Activated CD8-positive, alpha-beta T cell treated with anti-CD3 and anti-CD28 coated beads, Interleukin-2, amount 10 ng/mL, durations not matched to agents 7 days and 5 days (primary cell): Measurements from ENCODE around the gene STMN3. TPM values are rescaled to one million over a fixed set of nuclear protein-coding genes. Genes with fewer than 3 reads are reported as not detected.
"Not testable (repeated sequence)": the region's sequence is repeated elsewhere in the genome, so short reads cannot be mapped to it uniquely, and the experiment has no call there.

ENCODE experiments used
- ATAC-seq: fragments of 150-1000 bp; cut with Tn5 transposase; one replicate; pipeline ENCODE4 v1.10.0; 2021; ENCODE audit warnings: moderate library complexity
- CTCF ChIA-PET: fragments of 350-600 bp; sonication (Branson Sonifier 250); formaldehyde crosslinking; loops from one replicate; lab custom pipeline; 2021; ENCODE audit warnings: antibody characterized with exemption; lab: Charles Lee
- POLR2A ChIA-PET: fragments of 350-600 bp; sonication (Branson Sonifier 250); formaldehyde crosslinking; loops from one replicate; lab custom pipeline; 2021; ENCODE audit warnings: antibody characterized with exemption; lab: Charles Lee
- DNase-seq: peaks from one replicate; pipeline ENCODE4 v3.0.0-alpha.2; 2020
- H3K27ac Mint-ChIP-seq: one replicate; pipeline ENCODE4 v1.8.0; 2021; ENCODE audit warnings: mild to moderate bottlenecking, mixed read lengths
- H3K27me3 Mint-ChIP-seq: one replicate; pipeline ENCODE4 v1.8.0; 2021; ENCODE audit warnings: low read depth, mixed read lengths
- H3K36me3 Mint-ChIP-seq: one replicate; pipeline ENCODE4 v1.8.0; 2021; ENCODE audit warnings: low read depth, mixed read lengths
- H3K4me1 Mint-ChIP-seq: one replicate; pipeline ENCODE4 v1.8.0; 2021; ENCODE audit warnings: low read depth, mixed read lengths
- H3K4me3 Mint-ChIP-seq: one replicate; pipeline ENCODE4 v1.8.0; 2021; ENCODE audit warnings: mild to moderate bottlenecking, mixed read lengths
- H3K9me3 Mint-ChIP-seq: one replicate; pipeline ENCODE4 v1.8.0; 2022; ENCODE audit warnings: mixed read lengths; ENCODE audit not compliant: insufficient read depth
- total RNA-seq, 2 experiments: library from RNA; stranded (reverse); gene quantifications; one replicate each; pipeline ENCODE4 v1.2.3, GENCODE V29; 2021

The STMN3 gene
- total RNA-seq, 2 experiments from 2014 or later, result 13.1 to 13.3 TPM

GRCh38 chr20:63657937-63658748 is 4.9 kb upstream of the STMN3 start, which contains the start of gene RTEL1:
RTEL1 (plus strand) TSS chr20:63658312; CDS start chr20:63659403, 1,091 bp downstream.
- peaks cover 11% of the 10 kb centered on the region for H3K36me3 Mint-ChIP-seq
- ATAC-seq (peak; percentile 87), DNase-seq (peak; percentile 89)
- H3K4me1 Mint-ChIP-seq, result peaks cover 41% of the 10 kb centered on the region
- peak within 1 kb of the TSS; percentile 97 for H3K4me3 Mint-ChIP-seq
- CTCF ChIA-PET, result interaction anchor here (0.7 to 1.8 kb wide), 9 partner anchors 8 to 463 kb away, joined by 3 to 18 read pairs (median 4); partner anchors contain the start of genes ARFRP1, GMEB2, PPDPF and PTK6
- POLR2A ChIA-PET, result interaction anchor here (0.6 to 1.5 kb wide), 15 partner anchors 10 to 427 kb away, joined by 3 to 19 read pairs (median 3); partner anchors contain the start of genes ARFRP1, GMEB2, HELZ2 and TPD52L2
- H3K27ac Mint-ChIP-seq, result peak within 1 kb of the TSS; percentile 94
- no peaks in the 10 kb centered on the region for H3K9me3 Mint-ChIP-seq
- H3K27me3 Mint-ChIP-seq, result no peaks in the 10 kb centered on the region

- no peaks in the 10 kb centered on the region for H3K27me3 Mint-ChIP-seq
- no peak for ATAC-seq
- POLR2A ChIA-PET, result interaction anchor here (0.6 to 1.5 kb wide), 9 partner anchors 11 to 428 kb away, joined by 3 to 19 read pairs (median 5); partner anchors contain the start of genes ARFRP1, GMEB2, TPD52L2 and ZGPAT
- CTCF ChIA-PET, result interaction anchor here (1.0 to 1.8 kb wide), 8 partner anchors 9 to 464 kb away, joined by 3 to 18 read pairs (median 4); partner anchors contain the start of genes ARFRP1, PPDPF, PTK6 and ZGPAT
- no peaks in the 10 kb centered on the region for H3K9me3 Mint-ChIP-seq
- H3K4me3 Mint-ChIP-seq, result peak overlapping the region; percentile 97
- H3K27ac Mint-ChIP-seq, result peak overlapping the region; percentile 94
- DNase-seq, result no peak
- peaks cover 41% of the 10 kb centered on the region for H3K4me1 Mint-ChIP-seq
- H3K36me3 Mint-ChIP-seq, result peaks cover 8% of the 10 kb centered on the region
Measured at GRCh38 chr20:63657260-63657936, 4.2 kb upstream of the STMN3 start.

- no peak for ATAC-seq
- H3K4me3 Mint-ChIP-seq, result no peak overlapping the region
- H3K9me3 Mint-ChIP-seq, result no peaks in the 10 kb centered on the region
- POLR2A ChIA-PET, result no interaction called here
- no peak for DNase-seq
- peaks cover 6% of the 10 kb centered on the region for H3K36me3 Mint-ChIP-seq
- CTCF ChIA-PET, result no interaction called here
- peaks cover 44% of the 10 kb centered on the region for H3K4me1 Mint-ChIP-seq
- no peak overlapping the region for H3K27ac Mint-ChIP-seq
- H3K27me3 Mint-ChIP-seq, result peaks cover 3% of the 10 kb centered on the region
Measured at GRCh38 chr20:63656451-63656850, 3.2 kb upstream of the STMN3 start.

- ATAC-seq (no peak), DNase-seq (no peak)
- no peak overlapping the region for H3K4me3 Mint-ChIP-seq
- H3K27ac Mint-ChIP-seq, result no peak overlapping the region
- peaks cover 6% of the 10 kb centered on the region for H3K27me3 Mint-ChIP-seq
- H3K4me1 Mint-ChIP-seq, result peaks cover 46% of the 10 kb centered on the region
- POLR2A ChIA-PET, result no interaction called here
- peaks cover 4% of the 10 kb centered on the region for H3K36me3 Mint-ChIP-seq
- no peaks in the 10 kb centered on the region for H3K9me3 Mint-ChIP-seq
- CTCF ChIA-PET, result no interaction called here
Measured at GRCh38 chr20:63655249-63655648, 2.0 kb upstream of the STMN3 start.

GRCh38 chr20:63653974-63654668 is 897 bp upstream of the STMN3 start:
- H3K4me1 Mint-ChIP-seq, result peaks cover 39% of the 10 kb centered on the region
- no peak for DNase-seq
- H3K27ac Mint-ChIP-seq, result peak overlapping the region; percentile 63
- ChIA-PET POLR2A (interaction anchor here (0.9 to 1.1 kb wide), 3 partner anchors 27 to 80 kb away, joined by 3 read pairs; partner anchors contain the start of gene HELZ2), CTCF (interaction anchor here (1.6 kb wide), 1 partner anchor 12 kb away, joined by 4 read pairs; no protein-coding TSS in a partner anchor)
- H3K4me3 Mint-ChIP-seq, result peak overlapping the region; percentile 75
- H3K27me3 Mint-ChIP-seq, result peaks cover 6% of the 10 kb centered on the region
- no peaks in the 10 kb centered on the region for H3K9me3 Mint-ChIP-seq
- ATAC-seq, result no peak
- H3K36me3 Mint-ChIP-seq, result peaks cover 4% of the 10 kb centered on the region

- Mint-ChIP-seq H3K4me1 (peaks cover 24% of the 10 kb centered on the region), H3K4me3 (peak overlapping the region; percentile 50), H3K9me3 (no peaks in the 10 kb centered on the region), H3K27ac (no peak overlapping the region), H3K36me3 (no peaks in the 10 kb centered on the region), H3K27me3 (peaks cover 6% of the 10 kb centered on the region)
- POLR2A ChIA-PET, result interaction anchor here (1.3 kb wide), 1 partner anchor 10 kb away, joined by 7 read pairs; no protein-coding TSS in a partner anchor
- DNase-seq, result no peak
- CTCF ChIA-PET, result interaction anchor here (1.0 kb wide), 2 partner anchors 11 to 84 kb away, joined by 3 to 6 read pairs; partner anchors contain the start of gene LIME1
- peak; percentile 31 for ATAC-seq
Measured at GRCh38 chr20:63652192-63652980, 838 bp downstream of the STMN3 start.

- ChIA-PET POLR2A (interaction anchor here (1.3 kb wide), 1 partner anchor 10 kb away, joined by 7 read pairs; no protein-coding TSS in a partner anchor), CTCF (interaction anchor here (1.0 kb wide), 1 partner anchor 10 kb away, joined by 6 read pairs; no protein-coding TSS in a partner anchor)
- Mint-ChIP-seq H3K9me3 (no peaks in the 10 kb centered on the region), H3K4me3 (peak overlapping the region; percentile 70), H3K4me1 (peaks cover 19% of the 10 kb centered on the region), H3K27ac (no peak overlapping the region), H3K36me3 (no peaks in the 10 kb centered on the region), H3K27me3 (peaks cover 6% of the 10 kb centered on the region)
- ATAC-seq (no peak), DNase-seq (no peak)
Measured at GRCh38 chr20:63651942-63652191, 1.4 kb downstream of the STMN3 start.

GRCh38 chr20:63650486-63650885 is 2.7 kb downstream of the STMN3 start:
- H3K36me3 Mint-ChIP-seq, ATAC-seq, DNase-seq, H3K4me3 Mint-ChIP-seq, H3K27ac Mint-ChIP-seq, CTCF ChIA-PET, H3K9me3 Mint-ChIP-seq, H3K27me3 Mint-ChIP-seq, POLR2A ChIA-PET: not testable (repeated sequence)
- H3K4me1 Mint-ChIP-seq, result peaks cover 19% of the 10 kb centered on the region

GRCh38 chr20:63648895-63649589 is 4.2 kb downstream of the STMN3 start:
- H3K4me3 Mint-ChIP-seq, result no peak overlapping the region
- H3K27me3 Mint-ChIP-seq, result peaks cover 6% of the 10 kb centered on the region
- no peak overlapping the region for H3K27ac Mint-ChIP-seq
- no peak for ATAC-seq
- ChIA-PET CTCF (no interaction called here), POLR2A (no interaction called here)
- H3K4me1 Mint-ChIP-seq, result peaks cover 10% of the 10 kb centered on the region
- H3K9me3 Mint-ChIP-seq, result no peaks in the 10 kb centered on the region
- DNase-seq, result no peak
- H3K36me3 Mint-ChIP-seq, result no peaks in the 10 kb centered on the region

- H3K4me3 Mint-ChIP-seq, result no peak overlapping the region
- H3K9me3 Mint-ChIP-seq, result no peaks in the 10 kb centered on the region
- no peak overlapping the region for H3K27ac Mint-ChIP-seq
- peaks cover 6% of the 10 kb centered on the region for H3K4me1 Mint-ChIP-seq
- CTCF ChIA-PET, result no interaction called here
- POLR2A ChIA-PET, result interaction anchor here (0.6 kb wide), 1 partner anchor 51 kb away, joined by 3 read pairs; no protein-coding TSS in a partner anchor
- DNase-seq (no peak), ATAC-seq (no peak)
- no peaks in the 10 kb centered on the region for H3K36me3 Mint-ChIP-seq
- H3K27me3 Mint-ChIP-seq, result peaks cover 6% of the 10 kb centered on the region
Measured at GRCh38 chr20:63648190-63648589, 5.0 kb downstream of the STMN3 start.
